A673 (cell line): ENCODE data around the gene ADORA2A. TPM values are rescaled to one million over a fixed set of nuclear protein-coding genes. Genes with fewer than 3 reads are reported as not detected.

Source experiments
- BruUV-seq: library from RNA; stranded (reverse); fragments of 400-500 nt; replicated peaks from 2 replicates; lab custom pipeline; 2021; lab: Mats Ljungman, UMichigan
- CTCF ChIA-PET: fragments of 300-600 bp; sonication (Branson Sonifier 250); formaldehyde crosslinking; loops from one replicate; lab custom pipeline; 2022; ENCODE audit warnings: antibody characterized with exemption; lab: Charles Lee
- POLR2A ChIA-PET: fragments of 300-600 bp; sonication (Branson Sonifier 250); formaldehyde crosslinking; loops from one replicate; lab custom pipeline; 2022; ENCODE audit warnings: antibody characterized with exemption; ENCODE audit not compliant: low non-redundant PET; lab: Charles Lee
- DNase-seq: peaks from one replicate; pipeline ENCODE4 v3.0.0-alpha.2; 2015; ENCODE audit warnings: low spot score
- H3K27ac ChIP-seq: fragments of 200-600 bp; sonication (generic); 2 replicates; pipeline ENCODE4 v1.5.1; 2016; ENCODE audit warnings: mixed run types, low read depth, mild to moderate bottlenecking, mixed read lengths, antibody characterized with exemption, low read length; ENCODE audit not compliant: poor library complexity, severe bottlenecking
- H3K27me3 ChIP-seq: fragments of 200-600 bp; sonication (generic); replicated peaks from 2 replicates; pipeline ENCODE4 v1.6.1; 2017; ENCODE audit warnings: mixed run types, low read depth, mild to moderate bottlenecking, mixed read lengths, antibody characterized with exemption, low read length; ENCODE audit not compliant: insufficient read depth, poor library complexity
- H3K36me3 ChIP-seq: fragments of 200-600 bp; sonication (generic); 2 replicates; pipeline ENCODE4 v1.6.1; 2016; ENCODE audit warnings: mixed run types, mild to moderate bottlenecking, mixed read lengths, antibody characterized with exemption, low read length; ENCODE audit not compliant: insufficient read depth, poor library complexity, severe bottlenecking
- H3K4me1 ChIP-seq: fragments of 200-600 bp; sonication (generic); 2 replicates; pipeline ENCODE4 v1.6.1; 2017; ENCODE audit warnings: mixed run types, mild to moderate bottlenecking, mixed read lengths, antibody characterized with exemption, low read length; ENCODE audit not compliant: insufficient read depth, poor library complexity, severe bottlenecking
- H3K4me3 ChIP-seq: fragments of 200-600 bp; sonication (generic); 2 replicates; pipeline ENCODE4 v1.5.1; 2016; ENCODE audit warnings: low read depth, mixed run types, mild to moderate bottlenecking, mixed read lengths, low read length; ENCODE audit not compliant: poor library complexity, severe bottlenecking
- H3K9me3 ChIP-seq: fragments of 200-600 bp; sonication (generic); 2 replicates; pipeline ENCODE4 v1.6.1; 2016; ENCODE audit warnings: mixed run types, low read depth, mild to moderate bottlenecking, mixed read lengths, antibody characterized with exemption, low read length; ENCODE audit not compliant: poor library complexity, severe bottlenecking
- EZH2 ChIP-seq: fragments of 200-600 bp; sonication (generic); IDR thresholded peaks from 2 replicates; pipeline ENCODE4 v1.6.1; 2017; ENCODE audit warnings: borderline replicate concordance, low read depth, mild to moderate bottlenecking, mixed read lengths, antibody characterized with exemption, low read length; ENCODE audit not compliant: poor library complexity, severe bottlenecking
- intact Hi-C: fragments of 100-400 bp; cut with micrococcal nuclease; formaldehyde crosslinking; loops from one replicate; pipeline ENCODE4 v1.10.0; 2022; ENCODE audit not compliant: unreplicated experiment
- total RNA-seq: library from RNA; stranded (reverse); gene quantifications from 2 replicates; pipeline ENCODE4 v1.2.3, GENCODE V29; 2021
- TF ChIP-seq, protein P1 (sequence below): fragments of 300-800, 200-600 bp; sonication (generic); conservative IDR thresholded peaks from 2 replicates; pipeline ENCODE4 v1.5.1; 2017; ENCODE audit warnings: low read depth, mild to moderate bottlenecking, antibody characterized with exemption, low read length, moderate library complexity, mixed read lengths

ADORA2A gene
- total RNA-seq, 1 experiment from 2014 or later: 9.6 TPM

DNA sequence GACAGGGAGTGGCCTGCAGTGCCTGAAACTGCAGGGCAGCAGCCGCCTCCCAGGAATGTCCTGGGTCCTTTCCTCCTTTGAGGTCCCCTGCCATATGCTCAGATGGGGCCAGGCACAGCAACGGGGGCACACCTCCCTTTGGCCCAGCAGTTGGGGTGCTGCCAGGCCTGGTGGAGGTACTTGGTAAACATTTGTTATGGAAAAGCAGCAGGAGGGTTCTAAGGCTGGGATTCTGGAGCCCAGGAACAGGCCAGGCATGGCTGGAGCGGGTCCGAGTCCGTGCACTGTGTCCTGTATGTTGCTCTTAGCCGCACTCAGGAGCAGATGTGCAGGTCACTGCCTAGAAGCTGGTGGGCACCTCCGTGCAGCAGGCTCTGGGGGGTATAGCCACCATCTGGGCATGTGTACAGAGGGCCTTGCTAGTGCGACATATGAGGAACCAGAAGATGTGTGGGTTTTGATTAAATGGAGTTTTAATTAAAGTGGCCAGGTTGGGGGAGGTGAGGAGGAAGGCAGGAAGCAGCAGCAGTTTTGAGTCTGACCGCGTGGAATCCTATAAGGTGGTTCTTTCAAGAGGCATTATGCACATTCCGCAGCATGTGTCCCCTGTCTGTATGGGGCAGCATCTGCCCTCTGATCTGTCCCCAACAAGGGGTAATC, 1.5 kb downstream of the ADORA2A start:
- peaks cover 32% of the 10 kb centered on the region for H3K4me1 ChIP-seq
- no peaks in the 10 kb centered on the region for H3K27me3 ChIP-seq
- no peaks in the 10 kb centered on the region for H3K36me3 ChIP-seq
- no peak overlapping the region for H3K4me3 ChIP-seq
- intact Hi-C loops: loop anchor here (5.0 kb wide), 1 partner anchor 58 kb away; no protein-coding TSS in a partner anchor
- POLR2A ChIA-PET: no interaction called here
- DNase-seq: no peak
- peak overlapping the region; percentile 19 for H3K27ac ChIP-seq
- CTCF ChIA-PET: no interaction called here
- no peak for TF ChIP-seq EZH2
- TF ChIP-seq, protein P1, sequence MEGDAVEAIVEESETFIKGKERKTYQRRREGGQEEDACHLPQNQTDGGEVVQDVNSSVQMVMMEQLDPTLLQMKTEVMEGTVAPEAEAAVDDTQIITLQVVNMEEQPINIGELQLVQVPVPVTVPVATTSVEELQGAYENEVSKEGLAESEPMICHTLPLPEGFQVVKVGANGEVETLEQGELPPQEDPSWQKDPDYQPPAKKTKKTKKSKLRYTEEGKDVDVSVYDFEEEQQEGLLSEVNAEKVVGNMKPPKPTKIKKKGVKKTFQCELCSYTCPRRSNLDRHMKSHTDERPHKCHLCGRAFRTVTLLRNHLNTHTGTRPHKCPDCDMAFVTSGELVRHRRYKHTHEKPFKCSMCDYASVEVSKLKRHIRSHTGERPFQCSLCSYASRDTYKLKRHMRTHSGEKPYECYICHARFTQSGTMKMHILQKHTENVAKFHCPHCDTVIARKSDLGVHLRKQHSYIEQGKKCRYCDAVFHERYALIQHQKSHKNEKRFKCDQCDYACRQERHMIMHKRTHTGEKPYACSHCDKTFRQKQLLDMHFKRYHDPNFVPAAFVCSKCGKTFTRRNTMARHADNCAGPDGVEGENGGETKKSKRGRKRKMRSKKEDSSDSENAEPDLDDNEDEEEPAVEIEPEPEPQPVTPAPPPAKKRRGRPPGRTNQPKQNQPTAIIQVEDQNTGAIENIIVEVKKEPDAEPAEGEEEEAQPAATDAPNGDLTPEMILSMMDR: no peak
- no TSS peak for BruUV-seq
- H3K9me3 ChIP-seq: no peaks in the 10 kb centered on the region

DNA sequence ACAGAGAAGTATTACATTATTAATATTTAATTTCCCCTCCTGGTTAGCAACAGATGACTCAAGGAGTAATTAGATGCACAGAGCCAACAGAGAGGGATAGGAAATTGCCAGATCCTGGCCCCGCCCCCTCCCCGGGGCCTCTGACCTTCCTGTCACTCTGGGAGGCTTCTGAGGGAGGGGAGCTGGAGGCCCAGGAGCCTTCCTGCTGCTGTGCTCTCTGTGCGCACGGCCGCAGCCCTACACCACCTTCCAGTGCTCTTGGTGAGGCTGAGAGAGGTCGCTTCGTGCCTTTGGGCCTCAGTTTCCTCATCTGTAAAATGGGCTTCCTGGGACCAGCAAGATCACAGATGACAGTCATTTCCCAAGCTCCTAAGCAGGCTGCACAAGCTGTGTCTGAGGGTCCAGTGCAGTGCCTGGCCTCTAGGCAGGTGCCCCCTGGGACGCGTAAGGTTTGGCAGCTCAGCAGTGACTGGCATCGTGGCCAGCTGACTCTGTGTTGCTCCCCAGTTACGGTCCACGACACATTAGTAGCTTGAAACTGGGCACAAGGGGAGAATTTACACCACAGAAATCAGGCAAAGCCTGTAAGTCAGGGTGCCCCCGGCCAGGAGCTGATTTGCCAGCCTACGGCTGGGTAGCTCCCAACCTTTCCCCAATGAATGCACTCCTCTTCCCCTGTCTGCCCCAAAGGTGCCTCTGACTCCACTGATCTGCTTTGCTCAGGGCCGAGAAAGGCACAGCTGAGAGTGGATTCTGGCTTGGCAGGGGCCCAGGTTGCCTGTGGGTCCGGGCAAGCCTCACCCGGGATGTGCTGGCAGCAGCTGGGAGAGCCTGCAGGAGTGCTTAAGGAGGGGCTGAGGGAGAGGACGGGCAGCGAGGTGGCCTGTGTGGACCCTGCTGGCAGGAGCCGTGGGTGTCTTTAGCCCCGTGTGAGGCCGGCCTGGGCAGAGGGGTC, 2.3 kb downstream of the ADORA2A start:
- Histone ChIP-seq H3K27ac (no peak overlapping the region), H3K9me3 (no peaks in the 10 kb centered on the region), H3K27me3 (no peaks in the 10 kb centered on the region), H3K4me1 (peaks cover 40% of the 10 kb centered on the region), H3K4me3 (no peak overlapping the region), H3K36me3 (no peaks in the 10 kb centered on the region)
- BruUV-seq: no TSS peak
- peak; percentile 68 for DNase-seq
- intact Hi-C loops: loop anchor here (5.0 kb wide), 1 partner anchor 58 kb away; no protein-coding TSS in a partner anchor
- ChIA-PET POLR2A (no interaction called here), CTCF (no interaction called here)
- TF ChIP-seq EZH2: no peak
- TF ChIP-seq, protein P1: no peak

DNA sequence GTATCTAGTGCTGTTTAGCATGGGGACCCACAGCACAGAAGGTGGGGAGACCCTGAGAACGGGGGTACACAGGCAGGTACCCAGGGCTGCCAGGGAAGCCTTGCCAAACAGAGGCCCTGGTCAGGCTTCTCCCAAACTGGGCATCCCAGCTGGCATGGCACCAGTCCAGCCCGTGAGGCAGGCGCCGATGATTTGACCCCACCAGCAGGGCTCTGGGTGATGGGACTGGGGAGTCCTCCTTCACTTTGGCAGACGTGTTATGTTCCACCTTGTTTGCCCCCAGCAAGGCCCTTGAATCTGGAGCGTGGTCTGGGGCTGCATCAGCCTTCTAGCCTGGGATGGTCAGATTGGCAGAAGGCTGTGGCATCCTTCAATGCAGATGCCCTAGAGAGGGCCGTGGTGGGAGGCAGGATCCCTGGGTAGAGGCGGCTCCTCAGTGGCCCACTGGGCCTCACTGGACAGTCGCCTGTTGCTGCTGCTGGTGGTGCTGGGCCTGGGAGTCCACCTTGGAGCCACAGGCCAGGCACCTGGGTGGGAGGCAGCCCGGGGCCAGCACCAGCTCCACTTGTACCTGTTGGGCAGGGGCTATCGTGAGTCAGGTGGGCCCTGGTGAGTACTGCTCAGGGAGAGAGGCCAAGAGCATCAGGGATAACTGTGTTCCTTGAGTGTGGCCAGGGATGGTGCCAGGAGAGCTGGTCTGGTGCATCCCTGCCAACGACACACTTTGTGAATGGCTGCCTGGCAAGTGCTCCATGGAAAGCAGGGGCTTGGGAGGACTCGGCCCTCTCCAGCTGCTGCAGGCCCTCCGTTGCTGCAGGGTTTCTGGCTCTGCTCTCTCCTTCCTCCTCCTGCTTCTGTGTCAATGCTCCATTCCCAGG, 3.3 kb downstream of the ADORA2A start:
- BruUV-seq: no TSS peak
- Histone ChIP-seq H3K27me3 (no peaks in the 10 kb centered on the region), H3K27ac (no peak overlapping the region), H3K9me3 (no peaks in the 10 kb centered on the region), H3K4me3 (no peak overlapping the region), H3K36me3 (no peaks in the 10 kb centered on the region), H3K4me1 (peaks cover 42% of the 10 kb centered on the region)
- CTCF ChIA-PET: interaction anchor here (0.6 kb wide), 1 partner anchor 420 kb away, joined by 8 read pairs; no protein-coding TSS in a partner anchor
- POLR2A ChIA-PET: no interaction called here
- DNase-seq: no peak
- TF ChIP-seq, protein P1: no peak
- no peak for TF ChIP-seq EZH2
- intact Hi-C loops: no loop called here
